ENCODE measurements around the gene SMOC2. TPM values are rescaled to one million over a fixed set of nuclear protein-coding genes. Genes with fewer than 3 reads are reported as not detected.

Gene SMOC2
- polyA plus RNA-seq, 1 of the 3 experiments (the other 2 are of a cell fraction) = not detected

GRCh38 chr6:168417191-168417590 is 23.8 kb upstream of the SMOC2 start:
- no peaks in the 10 kb centered on the region for H3K4me1 ChIP-seq (ENCODE audit: control insufficient read depth in 1 of 2, insufficient read depth in 2 of 2, low read depth in 1 of 2, low read length in 1 of 2)
- POLR2A ChIA-PET = no interaction called here
- no peaks in the 10 kb centered on the region for H3F3A ChIP-seq (replicated peaks; ENCODE audit: insufficient read depth)
- no peaks in the 10 kb centered on the region for H3K79me2 ChIP-seq (ENCODE audit: insufficient read depth)
- TF ChIP-seq ZBTB33 (IDR thresholded peaks at IDR 0.05; ENCODE audit: borderline replicate concordance, low read depth) (no peak), RFX5 (IDR thresholded peaks at IDR 0.05; ENCODE audit: low read length) (no peak), IRF3 (IDR thresholded peaks at IDR 0.05; ENCODE audit: low read depth, low read length) (no peak), EZH2phosphoT487 (IDR thresholded peaks at IDR 0.05; ENCODE audit: borderline replicate concordance, low read depth) (no peak), RAD21 (IDR thresholded peaks at IDR 0.05; ENCODE audit: low read length) (no peak), GATA2 (CRISPR knock-in tag; IDR thresholded peaks at IDR 0.05) (no peak), CHD2 (IDR thresholded peaks at IDR 0.05; ENCODE audit: low read length, partially characterized antibody) (no peak), SMC3 (IDR thresholded peaks at IDR 0.05; ENCODE audit: low read depth, low read length) (no peak), USF2 (IDR thresholded peaks at IDR 0.05; ENCODE audit: borderline replicate concordance, low read depth, low read length) (no peak), ELF1 (IDR thresholded peaks at IDR 0.05) (no peak), TEAD4 (IDR thresholded peaks at IDR 0.05; ENCODE audit: borderline replicate concordance, insufficient read depth) (no peak), USF1 (IDR thresholded peaks at IDR 0.05; ENCODE audit: borderline replicate concordance, low read depth) (no peak), MXI1 (IDR thresholded peaks at IDR 0.05; ENCODE audit: low read depth, low read length) (no peak), GABPA (IDR thresholded peaks at IDR 0.05; ENCODE audit: low read depth) (no peak), PBX3 (IDR thresholded peaks at IDR 0.05) (no peak), EP300 (IDR thresholded peaks at IDR 0.05; ENCODE audit: borderline replicate concordance in 1 of 2, low read depth in 1 of 2, low read length in 1 of 2) (no peak)
- 50% methylated on average over 7 of the region's 9 CpGs for WGBS (ENCODE audit: low lambda C conversion rate)
- H3K27ac ChIP-seq (ENCODE audit: low read depth in 2 of 2, low read length in 1 of 2) = no peak overlapping the region
- H3K36me3 ChIP-seq (replicated peaks in 1 of 2; ENCODE audit: control insufficient read depth in 1 of 2, insufficient read depth in 2 of 2, low read length in 1 of 2) = no peaks in the 10 kb centered on the region
- no peaks in the 10 kb centered on the region for H3K9me2 ChIP-seq
- H4K20me1 ChIP-seq (ENCODE audit: insufficient read depth) = no peaks in the 10 kb centered on the region
- no peaks in the 10 kb centered on the region for H3K9me3 ChIP-seq
- no peak overlapping the region for H3K9ac ChIP-seq
- no peak overlapping the region for H3K4me3 ChIP-seq (ENCODE audit: low read depth in 2 of 2, low read length in 1 of 2)
- no peak for DNase-seq
- no peaks in the 10 kb centered on the region for H3K27me3 ChIP-seq (ENCODE audit: insufficient read depth)
- no peak overlapping the region for H3K4me2 ChIP-seq
- no peak overlapping the region for H2AFZ ChIP-seq (ENCODE audit: low read depth)
- CTCF ChIA-PET = no interaction called here
